Measurements from ENCODE around the gene KIF18A.
"Not testable (repeated sequence)": the region's sequence is repeated elsewhere in the genome, so short reads cannot be mapped to it uniquely, and the experiment has no call there.

The KIF18A gene

GRCh38 chr11:28106353-28107043, 1.5 kb downstream of the KIF18A start:
- no peak for DNase-seq

GRCh38 chr11:28105869-28106268, 2.1 kb downstream of the KIF18A start:
- DNase-seq: no peak

GRCh38 chr11:28104984-28105383, 3.0 kb downstream of the KIF18A start:
- no peak for DNase-seq

- no peak for DNase-seq
Observed at GRCh38 chr11:28104425-28104824, 3.5 kb downstream of the KIF18A start.

- DNase-seq: not testable (repeated sequence)
Observed at GRCh38 chr11:28102300-28102699, 5.7 kb downstream of the KIF18A start.

GRCh38 chr11:28100665-28101064, 7.3 kb downstream of the KIF18A start:
- no peak for DNase-seq

GRCh38 chr11:28099715-28100114, 8.2 kb downstream of the KIF18A start:
- no peak for DNase-seq

GRCh38 chr11:28098257-28098656, 9.7 kb downstream of the KIF18A start:
- no peak for DNase-seq

GRCh38 chr11:28092786-28093185, 15.2 kb downstream of the KIF18A start:
- DNase-seq: no peak

GRCh38 chr11:28090052-28090749, 17.8 kb downstream of the KIF18A start:
- no peak for DNase-seq

- DNase-seq: no peak
Observed at GRCh38 chr11:28089378-28089777, 18.6 kb downstream of the KIF18A start.

GRCh38 chr11:28087693-28088092, 20.3 kb downstream of the KIF18A start:
- not testable (repeated sequence) for DNase-seq

GRCh38 chr11:28087192-28087591, 20.8 kb downstream of the KIF18A start:
- DNase-seq: not testable (repeated sequence)

GRCh38 chr11:28086569-28086968, 21.4 kb downstream of the KIF18A start:
- no peak for DNase-seq

GRCh38 chr11:28083118-28083517, 24.8 kb downstream of the KIF18A start:
- DNase-seq: no peak

- no peak for DNase-seq
Observed at GRCh38 chr11:28077521-28077920, 30.4 kb downstream of the KIF18A start.

GRCh38 chr11:28072321-28072720, 35.6 kb downstream of the KIF18A start:
- no peak for DNase-seq

GRCh38 chr11:28071305-28071704, 36.7 kb downstream of the KIF18A start:
- DNase-seq: no peak

GRCh38 chr11:28058333-28058732, 49.6 kb downstream of the KIF18A start:
- DNase-seq: no peak

- DNase-seq: no peak
Observed at GRCh38 chr11:28054821-28055220, 53.1 kb downstream of the KIF18A start.

- no peak for DNase-seq
Observed at GRCh38 chr11:28049338-28050216, 58.4 kb downstream of the KIF18A start.

- DNase-seq: no peak
Observed at GRCh38 chr11:28048812-28049211, 59.1 kb downstream of the KIF18A start.

GRCh38 chr11:28043930-28044709, 63.8 kb downstream of the KIF18A start:
- DNase-seq: no peak

Data from femur (tissue), 1 donor.